ENCODE measurements around the gene NDUFA6. TPM values are rescaled to one million over a fixed set of nuclear protein-coding genes. Genes with fewer than 3 reads are reported as not detected.
"Not testable (repeated sequence)": the region's sequence is repeated elsewhere in the genome, so short reads cannot be mapped to it uniquely, and the experiment has no call there.

Gene NDUFA6
- polyA plus RNA-seq, 2 of the 4 experiments (the other 2 are of a cell fraction) = 79.1 to 99.0 TPM

DNA sequence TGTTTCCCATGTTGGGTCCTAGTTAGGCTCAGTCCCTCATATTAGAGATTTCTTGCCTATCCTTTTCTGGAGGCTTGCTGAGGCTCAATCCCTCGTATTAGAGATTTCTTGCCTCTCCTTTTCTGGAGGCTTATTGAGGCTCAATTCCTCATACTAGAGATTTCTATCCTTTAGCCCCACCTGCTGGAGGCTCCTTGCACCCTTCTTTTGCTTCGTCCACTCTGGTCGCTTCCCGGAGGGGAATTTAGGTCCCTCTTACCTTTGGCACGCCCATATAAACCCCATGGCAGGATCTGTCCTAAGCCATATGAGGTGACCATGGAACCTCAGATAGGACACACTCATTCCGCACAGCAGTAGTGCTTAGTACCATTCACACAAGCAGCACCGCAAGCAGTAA lies 24.1 kb upstream of the NDUFA6 start:
- CTCF ChIA-PET = no interaction called here

DNA sequence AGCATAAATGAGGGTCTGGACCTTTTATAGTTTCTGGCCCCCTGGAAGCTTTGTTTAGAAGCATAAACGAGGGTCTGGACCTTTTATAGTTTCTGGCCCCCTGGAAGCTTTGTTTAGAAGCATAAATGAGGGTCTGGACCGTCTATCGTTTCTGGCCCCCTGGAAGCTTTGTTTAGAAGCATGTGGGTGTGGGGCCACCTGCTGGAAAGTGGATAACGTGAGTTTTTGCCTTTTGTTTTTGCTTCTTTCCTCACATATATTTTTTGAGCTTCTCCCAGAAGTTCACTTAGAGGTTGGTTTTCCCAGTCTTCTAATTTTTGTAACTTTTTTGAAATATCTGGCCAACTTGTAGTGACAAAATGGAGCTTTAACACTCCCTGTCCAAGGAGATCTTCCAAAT lies 22.2 kb upstream of the NDUFA6 start:
- 6% methylated on average over 3 of the region's 4 CpGs for WGBS (ENCODE audit: missing lambda C conversion rate)
- H3K27ac ChIP-seq; ATAC-seq; H3K9me3 ChIP-seq; POLR2A ChIA-PET; FAIRE-seq; H3K4me1 ChIP-seq; H3K4me2 ChIP-seq; DNase-seq (ENCODE audit: low read depth in 1 of 2, low spot score in 1 of 2); H3K4me3 ChIP-seq: not testable (repeated sequence)
- peak in 1 of 2 experiments; percentile 42; a peak in 2 of 5 replicates for TF ChIP-seq RAD21 (conservative IDR thresholded peaks at IDR 0.05 in 1 of 2, IDR thresholded peaks at IDR 0.05 in 1 of 2)
- TF ChIP-seq, protein P1, sequence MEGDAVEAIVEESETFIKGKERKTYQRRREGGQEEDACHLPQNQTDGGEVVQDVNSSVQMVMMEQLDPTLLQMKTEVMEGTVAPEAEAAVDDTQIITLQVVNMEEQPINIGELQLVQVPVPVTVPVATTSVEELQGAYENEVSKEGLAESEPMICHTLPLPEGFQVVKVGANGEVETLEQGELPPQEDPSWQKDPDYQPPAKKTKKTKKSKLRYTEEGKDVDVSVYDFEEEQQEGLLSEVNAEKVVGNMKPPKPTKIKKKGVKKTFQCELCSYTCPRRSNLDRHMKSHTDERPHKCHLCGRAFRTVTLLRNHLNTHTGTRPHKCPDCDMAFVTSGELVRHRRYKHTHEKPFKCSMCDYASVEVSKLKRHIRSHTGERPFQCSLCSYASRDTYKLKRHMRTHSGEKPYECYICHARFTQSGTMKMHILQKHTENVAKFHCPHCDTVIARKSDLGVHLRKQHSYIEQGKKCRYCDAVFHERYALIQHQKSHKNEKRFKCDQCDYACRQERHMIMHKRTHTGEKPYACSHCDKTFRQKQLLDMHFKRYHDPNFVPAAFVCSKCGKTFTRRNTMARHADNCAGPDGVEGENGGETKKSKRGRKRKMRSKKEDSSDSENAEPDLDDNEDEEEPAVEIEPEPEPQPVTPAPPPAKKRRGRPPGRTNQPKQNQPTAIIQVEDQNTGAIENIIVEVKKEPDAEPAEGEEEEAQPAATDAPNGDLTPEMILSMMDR (IDR thresholded peaks at IDR 0.05) = 0 out of 3 replicates have a peak, but pooled peaks have one; percentile 12
- CTCF ChIA-PET = interaction anchor here (1.1 to 3.3 kb wide), 5 partner anchors 9 to 327 kb away, joined by 3 to 22 read pairs (median 3); partner anchors contain the start of gene NDUFA6

More for the DNA sequence above, 24.1 kb upstream of the NDUFA6 start:
- ATAC-seq (peak in 1 of 2 experiments; percentile 56; a peak in 2 of 6 replicates), DNase-seq (ENCODE audit: low read depth in 1 of 2, low spot score in 1 of 2) (peak; percentile 27 to 34), FAIRE-seq (no peak)
- Histone ChIP-seq H3K4me1 (no peaks in the 10 kb centered on the region), H3K27ac (no peak overlapping the region), H3K4me3 (no peak overlapping the region), H3K4me2 (no peak overlapping the region), H3K9me3 (peaks cover 8% of the 10 kb centered on the region; the same call in 2 of the 3 replicates)
- POLR2A ChIA-PET = no interaction called here
- TF ChIP-seq NR3C1 (IDR thresholded peaks at IDR 0.05) = no peak
- peak in 1 of 2 experiments; percentile 56; a peak in 2 of 5 replicates for TF ChIP-seq RAD21 (conservative IDR thresholded peaks at IDR 0.05 in 1 of 2, IDR thresholded peaks at IDR 0.05 in 1 of 2)
- TF ChIP-seq EHMT2 (IDR thresholded peaks at IDR 0.05; ENCODE audit: low read depth) = no peak
- TF ChIP-seq, protein P2, sequence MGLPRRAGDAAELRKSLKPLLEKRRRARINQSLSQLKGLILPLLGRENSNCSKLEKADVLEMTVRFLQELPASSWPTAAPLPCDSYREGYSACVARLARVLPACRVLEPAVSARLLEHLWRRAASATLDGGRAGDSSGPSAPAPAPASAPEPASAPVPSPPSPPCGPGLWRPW (IDR thresholded peaks at IDR 0.05) = no peak
- TF ChIP-seq, protein P1 (IDR thresholded peaks at IDR 0.05) = peak; percentile 12; the same call in 1 of the 3 replicates
- no peak for TF ChIP-seq EP300 (IDR thresholded peaks at IDR 0.05)
- WGBS (ENCODE audit: missing lambda C conversion rate) = 56% methylated on average over 7 of the region's 7 CpGs

DNA sequence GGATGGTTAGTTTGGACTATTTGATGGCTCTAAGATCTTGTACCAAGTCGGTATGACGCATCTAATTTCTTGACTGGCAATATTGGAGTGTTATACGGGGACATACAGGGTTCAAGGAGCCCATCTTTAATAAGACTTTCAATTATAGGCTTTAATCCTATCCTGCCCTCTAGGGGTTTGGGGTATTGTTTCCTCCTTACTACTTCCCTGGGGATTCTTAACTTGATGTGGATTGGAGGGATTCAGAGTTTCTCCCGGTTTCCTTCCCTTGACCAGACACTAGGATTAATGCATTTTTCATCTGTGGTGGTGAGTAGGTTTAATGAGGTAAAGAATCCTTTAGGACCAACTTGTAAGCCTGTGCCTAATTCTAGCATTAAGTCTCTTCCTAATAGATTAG lies 21.2 kb upstream of the NDUFA6 start:
- no peak for ATAC-seq
- CTCF ChIA-PET = interaction anchor here (1.3 to 3.3 kb wide), 4 partner anchors 10 to 168 kb away, joined by 3 to 22 read pairs (median 3); partner anchors contain the start of gene NDUFA6
- no peak overlapping the region for H3K4me3 ChIP-seq
- H3K9me3 ChIP-seq = peaks cover 8% of the 10 kb centered on the region; the same call in 2 of the 3 replicates
- no peak for TF ChIP-seq ZNF302 (CRISPR knock-in tag; IDR thresholded peaks at IDR 0.05)
- TF ChIP-seq NR3C1 (IDR thresholded peaks at IDR 0.05) = no peak
- no peak for TF ChIP-seq ZSCAN20 (CRISPR knock-in tag; IDR thresholded peaks at IDR 0.05)
- TF ChIP-seq KDM5A (IDR thresholded peaks at IDR 0.05) = no peak
- no peak for TF ChIP-seq ESRRA (IDR thresholded peaks at IDR 0.05; ENCODE audit: borderline replicate concordance, low read length)
- TF ChIP-seq, protein P3, sequence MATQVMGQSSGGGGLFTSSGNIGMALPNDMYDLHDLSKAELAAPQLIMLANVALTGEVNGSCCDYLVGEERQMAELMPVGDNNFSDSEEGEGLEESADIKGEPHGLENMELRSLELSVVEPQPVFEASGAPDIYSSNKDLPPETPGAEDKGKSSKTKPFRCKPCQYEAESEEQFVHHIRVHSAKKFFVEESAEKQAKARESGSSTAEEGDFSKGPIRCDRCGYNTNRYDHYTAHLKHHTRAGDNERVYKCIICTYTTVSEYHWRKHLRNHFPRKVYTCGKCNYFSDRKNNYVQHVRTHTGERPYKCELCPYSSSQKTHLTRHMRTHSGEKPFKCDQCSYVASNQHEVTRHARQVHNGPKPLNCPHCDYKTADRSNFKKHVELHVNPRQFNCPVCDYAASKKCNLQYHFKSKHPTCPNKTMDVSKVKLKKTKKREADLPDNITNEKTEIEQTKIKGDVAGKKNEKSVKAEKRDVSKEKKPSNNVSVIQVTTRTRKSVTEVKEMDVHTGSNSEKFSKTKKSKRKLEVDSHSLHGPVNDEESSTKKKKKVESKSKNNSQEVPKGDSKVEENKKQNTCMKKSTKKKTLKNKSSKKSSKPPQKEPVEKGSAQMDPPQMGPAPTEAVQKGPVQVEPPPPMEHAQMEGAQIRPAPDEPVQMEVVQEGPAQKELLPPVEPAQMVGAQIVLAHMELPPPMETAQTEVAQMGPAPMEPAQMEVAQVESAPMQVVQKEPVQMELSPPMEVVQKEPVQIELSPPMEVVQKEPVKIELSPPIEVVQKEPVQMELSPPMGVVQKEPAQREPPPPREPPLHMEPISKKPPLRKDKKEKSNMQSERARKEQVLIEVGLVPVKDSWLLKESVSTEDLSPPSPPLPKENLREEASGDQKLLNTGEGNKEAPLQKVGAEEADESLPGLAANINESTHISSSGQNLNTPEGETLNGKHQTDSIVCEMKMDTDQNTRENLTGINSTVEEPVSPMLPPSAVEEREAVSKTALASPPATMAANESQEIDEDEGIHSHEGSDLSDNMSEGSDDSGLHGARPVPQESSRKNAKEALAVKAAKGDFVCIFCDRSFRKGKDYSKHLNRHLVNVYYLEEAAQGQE (IDR thresholded peaks at IDR 0.05) = no peak
- TF ChIP-seq RARB (CRISPR knock-in tag; IDR thresholded peaks at IDR 0.05) = no peak
- TF ChIP-seq HOXB5 (CRISPR knock-in tag; IDR thresholded peaks at IDR 0.05) = no peak
- TF ChIP-seq, protein P4, sequence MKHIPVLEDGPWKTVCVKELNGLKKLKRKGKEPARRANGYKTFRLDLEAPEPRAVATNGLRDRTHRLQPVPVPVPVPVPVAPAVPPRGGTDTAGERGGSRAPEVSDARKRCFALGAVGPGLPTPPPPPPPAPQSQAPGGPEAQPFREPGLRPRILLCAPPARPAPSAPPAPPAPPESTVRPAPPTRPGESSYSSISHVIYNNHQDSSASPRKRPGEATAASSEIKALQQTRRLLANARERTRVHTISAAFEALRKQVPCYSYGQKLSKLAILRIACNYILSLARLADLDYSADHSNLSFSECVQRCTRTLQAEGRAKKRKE (CRISPR knock-in tag; IDR thresholded peaks at IDR 0.05; ENCODE audit: low read depth) = no peak
- no peak for TF ChIP-seq POLR2A (IDR thresholded peaks at IDR 0.05; ENCODE audit: low read length)
- no peak for TF ChIP-seq JUN (IDR thresholded peaks at IDR 0.05)
- TF ChIP-seq SREBF2 (IDR thresholded peaks at IDR 0.05) = no peak
- TF ChIP-seq, protein P5, sequence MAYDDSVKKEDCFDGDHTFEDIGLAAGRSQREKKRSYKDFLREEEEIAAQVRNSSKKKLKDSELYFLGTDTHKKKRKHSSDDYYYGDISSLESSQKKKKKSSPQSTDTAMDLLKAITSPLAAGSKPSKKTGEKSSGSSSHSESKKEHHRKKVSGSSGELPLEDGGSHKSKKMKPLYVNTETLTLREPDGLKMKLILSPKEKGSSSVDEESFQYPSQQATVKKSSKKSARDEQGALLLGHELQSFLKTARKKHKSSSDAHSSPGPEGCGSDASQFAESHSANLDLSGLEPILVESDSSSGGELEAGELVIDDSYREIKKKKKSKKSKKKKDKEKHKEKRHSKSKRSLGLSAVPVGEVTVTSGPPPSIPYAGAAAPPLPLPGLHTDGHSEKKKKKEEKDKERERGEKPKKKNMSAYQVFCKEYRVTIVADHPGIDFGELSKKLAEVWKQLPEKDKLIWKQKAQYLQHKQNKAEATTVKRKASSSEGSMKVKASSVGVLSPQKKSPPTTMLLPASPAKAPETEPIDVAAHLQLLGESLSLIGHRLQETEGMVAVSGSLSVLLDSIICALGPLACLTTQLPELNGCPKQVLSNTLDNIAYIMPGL (CRISPR knock-in tag; IDR thresholded peaks at IDR 0.05; ENCODE audit: borderline replicate concordance) = no peak
- TF ChIP-seq MAFK (IDR thresholded peaks at IDR 0.05; ENCODE audit: partially characterized antibody) = no peak
- TF ChIP-seq GATA3 (IDR thresholded peaks at IDR 0.05; ENCODE audit: borderline replicate concordance) = no peak
- TF ChIP-seq PHF8 (IDR thresholded peaks at IDR 0.05; ENCODE audit: borderline replicate concordance, low read depth) = no peak
- TF ChIP-seq MYC (IDR thresholded peaks at IDR 0.05; ENCODE audit: borderline replicate concordance, low read length) = no peak
- DNase-seq (ENCODE audit: low read depth in 1 of 2, low spot score in 1 of 2) = no peak
- FAIRE-seq = no peak
- H3K4me2 ChIP-seq = no peak overlapping the region
- H3K4me1 ChIP-seq = no peaks in the 10 kb centered on the region
- no peak overlapping the region for H3K27ac ChIP-seq
- 69% methylated on average over 4 of the region's 4 CpGs for WGBS (ENCODE audit: missing lambda C conversion rate)
- POLR2A ChIA-PET = no interaction called here

All from A549 (cell line).